IPS-NIHi11 (cell line): ENCODE measurements around the gene NHLRC4.

Source experiments
- DNase-seq: peaks from one replicate; pipeline ENCODE4 v3.0.0; 2012; ENCODE audit warnings: mixed read lengths, low spot score

Gene NHLRC4

DNA sequence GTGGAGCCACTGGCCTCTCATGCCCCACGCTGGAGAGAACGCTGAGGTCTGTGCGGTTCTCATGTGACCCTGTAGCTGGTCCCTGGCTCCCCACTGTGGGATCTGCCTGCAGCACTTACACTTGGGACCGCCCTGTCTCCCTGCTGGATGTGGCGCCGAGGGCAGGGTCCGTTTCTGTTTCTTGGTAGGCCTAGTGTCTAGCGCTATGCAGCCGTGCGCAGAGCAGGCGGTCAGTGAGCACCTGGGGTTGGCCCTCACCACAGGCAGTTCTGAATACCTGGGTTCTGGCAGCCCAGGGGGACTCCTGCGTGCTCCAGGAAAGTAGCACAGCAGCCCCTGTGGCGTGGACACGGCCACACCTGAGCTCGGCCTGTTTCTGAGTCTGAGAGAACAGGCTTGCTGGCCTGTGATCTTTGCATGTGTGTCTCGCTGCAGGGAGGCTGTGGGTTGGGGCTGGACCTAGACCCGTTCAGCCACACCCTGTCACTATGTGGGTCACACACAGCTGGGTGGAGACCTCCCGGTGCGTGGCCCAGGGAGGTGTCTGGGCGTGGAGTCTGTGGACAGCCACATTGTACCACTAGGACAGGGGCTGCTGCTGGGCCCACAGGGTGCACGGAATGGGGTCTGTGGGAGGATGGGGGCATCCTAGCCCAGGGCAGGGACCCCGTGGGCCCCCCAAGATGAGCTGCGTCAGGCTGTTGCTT is 36.5 kb upstream of the NHLRC4 start:
- no peak for DNase-seq

GRCh38 chr16:531494-532125 is 35.2 kb upstream of the NHLRC4 start:
- DNase-seq = no peak

- DNase-seq = no peak
Measured at GRCh38 chr16:533391-534123, 33.2 kb upstream of the NHLRC4 start.

GRCh38 chr16:534135-534534 is 32.7 kb upstream of the NHLRC4 start:
- no peak for DNase-seq

GRCh38 chr16:534856-535445 is 31.9 kb upstream of the NHLRC4 start:
- no peak for DNase-seq

GRCh38 chr16:535446-536405 is 31.1 kb upstream of the NHLRC4 start:
- peak; percentile 60 for DNase-seq

DNA sequence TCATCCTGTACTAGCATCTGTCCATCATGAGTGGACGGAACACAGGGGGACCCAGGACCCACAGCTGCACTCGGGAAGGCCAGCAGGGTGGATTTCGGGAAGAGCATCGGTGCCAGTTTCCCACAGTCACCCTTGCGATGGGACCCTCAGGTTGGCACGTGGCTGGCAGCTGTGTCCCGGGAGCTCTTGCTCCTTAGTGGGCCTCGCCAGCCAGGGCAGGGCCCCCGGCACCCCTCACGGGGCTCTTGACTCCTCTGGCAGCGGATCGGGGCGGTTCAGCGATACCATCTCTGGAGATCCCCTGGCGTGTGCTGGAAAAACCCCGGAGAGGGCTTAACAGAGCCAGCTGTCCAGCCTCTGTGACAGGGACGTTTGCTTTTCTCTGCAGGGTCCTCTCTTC is 30.1 kb upstream of the NHLRC4 start:
- no peak for DNase-seq

GRCh38 chr16:537415-538335 is 29.1 kb upstream of the NHLRC4 start:
- peak; percentile 74 for DNase-seq

- no peak for DNase-seq
Measured at GRCh38 chr16:539901-540530, 26.8 kb upstream of the NHLRC4 start.

- no peak for DNase-seq
Measured at GRCh38 chr16:540645-541340, 26.0 kb upstream of the NHLRC4 start.

DNA sequence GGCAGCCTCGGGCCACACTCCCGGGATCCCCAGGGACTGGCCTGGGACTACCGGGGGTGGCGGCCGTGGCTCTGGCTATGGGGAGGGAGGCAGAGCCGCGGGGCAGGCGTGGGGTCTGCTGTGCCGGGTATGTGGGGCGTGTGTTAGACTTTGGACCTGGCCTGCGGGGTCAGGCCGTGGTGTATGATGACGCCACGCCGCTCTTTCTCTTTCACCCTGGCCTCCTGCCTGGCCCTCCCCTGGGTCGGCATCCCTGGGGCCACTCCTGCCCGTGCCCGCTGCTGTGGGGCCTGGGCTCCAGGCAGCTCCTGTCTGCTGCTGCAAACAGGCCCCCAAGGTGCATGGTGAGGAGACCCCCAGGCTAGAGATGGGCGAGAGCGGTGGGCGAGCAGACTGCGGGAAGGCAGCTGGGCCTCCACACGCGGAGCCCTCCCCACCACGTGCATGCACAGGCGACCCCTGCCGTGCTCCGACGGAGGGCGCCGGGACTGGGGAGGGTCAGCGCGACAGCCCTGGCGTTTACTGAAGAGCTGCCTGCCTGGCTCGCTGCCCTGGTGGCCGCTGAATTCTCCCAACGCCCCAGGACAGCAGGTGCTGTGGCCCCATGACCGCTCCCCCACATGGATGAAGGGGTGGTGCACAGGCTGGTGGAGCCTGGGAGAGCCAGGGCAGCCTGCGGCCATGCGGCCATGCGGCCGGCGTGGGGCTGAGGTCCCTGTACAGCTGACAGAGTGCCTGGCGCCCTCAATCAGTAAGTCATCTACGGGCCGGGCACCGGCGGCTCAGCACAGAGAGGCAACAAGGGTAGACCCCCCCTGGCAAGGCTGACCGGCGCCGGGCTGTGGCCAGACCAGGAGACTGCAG is 23.3 kb upstream of the NHLRC4 start:
- DNase-seq = no peak

- no peak for DNase-seq
Measured at GRCh38 chr16:544517-544916, 22.3 kb upstream of the NHLRC4 start.

DNA sequence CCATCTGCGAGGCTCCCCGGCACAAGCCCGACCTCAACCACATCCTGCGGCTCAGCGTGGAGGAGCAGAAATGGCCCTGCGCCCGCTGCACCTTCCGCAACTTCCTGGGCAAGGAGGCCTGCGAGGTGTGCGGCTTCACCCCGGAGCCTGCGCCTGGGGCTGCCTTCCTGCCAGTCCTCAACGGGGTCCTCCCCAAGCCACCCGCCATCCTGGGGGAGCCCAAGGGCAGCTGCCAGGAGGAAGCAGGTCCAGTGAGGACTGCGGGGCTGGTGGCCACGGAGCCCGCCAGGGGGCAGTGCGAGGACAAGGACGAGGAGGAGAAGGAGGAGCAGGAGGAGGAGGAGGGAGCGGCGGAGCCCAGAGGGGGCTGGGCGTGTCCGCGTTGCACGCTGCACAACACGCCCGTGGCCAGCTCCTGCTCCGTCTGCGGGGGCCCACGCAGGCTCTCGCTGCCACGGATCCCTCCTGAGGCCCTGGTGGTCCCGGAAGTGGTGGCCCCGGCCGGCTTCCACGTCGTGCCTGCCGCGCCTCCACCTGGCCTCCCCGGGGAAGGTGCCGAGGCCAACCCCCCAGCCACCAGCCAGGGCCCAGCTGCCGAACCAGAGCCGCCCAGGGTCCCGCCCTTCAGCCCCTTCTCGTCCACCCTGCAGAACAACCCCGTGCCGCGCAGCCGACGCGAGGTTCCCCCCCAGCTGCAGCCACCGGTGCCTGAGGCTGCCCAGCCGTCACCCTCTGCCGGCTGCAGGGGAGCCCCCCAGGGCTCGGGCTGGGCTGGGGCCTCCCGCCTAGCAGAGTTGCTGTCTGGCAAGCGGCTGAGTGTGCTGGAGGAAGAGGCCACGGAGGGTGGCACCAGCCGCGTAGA is 19.7 kb upstream of the NHLRC4 start:
- DNase-seq = peak; percentile 85

- DNase-seq = no peak
Measured at GRCh38 chr16:548586-548985, 18.2 kb upstream of the NHLRC4 start.

DNA sequence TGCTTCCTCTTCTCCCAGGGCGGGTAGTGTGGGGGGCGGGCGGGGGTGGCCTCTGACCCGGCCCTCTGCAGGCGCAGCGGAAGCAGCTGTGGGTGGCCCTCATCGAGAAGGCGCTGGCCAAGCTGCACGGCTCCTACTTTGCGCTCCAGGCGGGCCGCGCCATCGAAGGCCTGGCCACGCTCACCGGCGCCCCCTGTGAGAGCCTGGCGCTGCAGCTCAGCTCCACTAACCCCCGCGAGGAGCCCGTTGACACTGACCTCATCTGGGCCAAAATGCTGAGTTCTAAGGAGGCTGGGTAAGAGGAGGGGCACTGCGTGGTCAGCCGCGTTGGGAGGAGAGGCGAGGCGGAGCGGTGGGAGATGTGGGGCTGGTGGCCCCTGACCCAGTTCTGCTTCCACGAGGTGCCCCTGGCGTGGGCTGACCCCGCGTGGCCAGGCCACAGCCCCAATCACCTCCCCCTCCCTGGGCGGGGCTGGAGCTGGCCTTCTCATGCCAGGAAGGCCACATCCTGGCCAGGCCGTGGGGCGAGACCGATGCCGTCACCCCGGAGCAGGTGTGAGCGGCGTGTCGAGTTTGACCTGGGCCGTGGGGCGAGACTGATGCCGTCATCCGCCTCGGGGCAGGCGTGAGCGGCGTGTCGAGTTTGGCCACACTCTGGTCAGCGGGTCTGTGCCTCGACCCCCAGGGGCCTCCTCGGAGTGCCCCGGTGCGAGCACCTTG is 17.1 kb upstream of the NHLRC4 start:
- DNase-seq = peak; percentile 82

DNA sequence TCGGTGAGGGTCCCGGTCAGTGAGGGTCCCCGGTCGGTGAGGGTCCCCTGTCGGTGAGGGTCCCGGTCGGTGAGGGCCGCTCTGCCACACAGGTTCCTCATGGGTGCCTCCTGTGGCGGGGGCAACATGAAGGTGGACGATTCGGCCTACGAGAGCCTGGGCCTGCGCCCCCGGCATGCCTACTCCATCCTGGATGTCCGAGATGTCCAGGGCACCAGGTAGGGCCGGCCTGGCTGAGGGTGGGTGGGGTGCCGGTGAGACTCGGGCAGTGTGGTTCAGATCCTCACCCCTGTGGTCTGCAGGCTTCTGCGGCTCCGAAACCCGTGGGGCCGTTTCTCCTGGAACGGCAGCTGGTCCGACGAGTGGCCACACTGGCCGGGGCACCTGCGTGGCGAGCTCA is 15.6 kb upstream of the NHLRC4 start:
- no peak for DNase-seq

- DNase-seq = no peak
Measured at GRCh38 chr16:552171-552570, 14.6 kb upstream of the NHLRC4 start.
